ENCODE results near the gene MCU. TPM values are rescaled to one million over a fixed set of nuclear protein-coding genes. Genes with fewer than 3 reads are reported as not detected.

Gene MCU
- total and polyA plus RNA-seq, 2 of the 4 experiments (the other 2 are of a cell fraction) = 36.2 to 36.7 TPM

DNA sequence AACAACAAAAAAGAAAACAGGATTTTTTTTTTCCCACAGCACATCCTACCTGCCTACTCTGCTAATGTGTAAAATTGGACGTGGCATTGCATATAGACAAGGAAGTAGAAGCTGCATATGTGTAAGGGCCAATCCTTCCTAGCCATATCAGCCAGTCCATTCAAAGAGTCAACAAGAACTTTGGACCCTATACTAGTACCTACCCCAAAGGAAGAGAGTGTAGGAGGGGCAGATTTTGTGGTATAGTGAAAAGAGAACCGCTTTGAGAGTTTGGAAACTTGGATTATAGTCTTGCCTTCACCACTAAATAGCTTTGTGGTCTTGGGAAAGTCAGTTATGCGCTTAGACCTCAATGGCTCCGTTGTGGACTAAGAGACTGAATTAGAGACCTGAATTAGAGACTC lies 12.1 kb upstream of the MCU start:
- intact Hi-C loops (cut with micrococcal nuclease) = no loop called here
- H3K9ac ChIP-seq (ENCODE audit: low read depth, low read length) = no peak overlapping the region
- H2BK5ac ChIP-seq (ENCODE audit: low read depth, low read length, poor library complexity, severe bottlenecking) = no peak overlapping the region
- no peak overlapping the region for H4K8ac ChIP-seq (ENCODE audit: low read depth in 2 of 2, low read length in 2 of 2)
- H4K20me1 ChIP-seq (ENCODE audit: insufficient read depth, low read length) = no peaks in the 10 kb centered on the region; the same call in 1 of the 2 replicates
- no peak overlapping the region for H3K27ac ChIP-seq (ENCODE audit: insufficient read depth, low read length)
- H3K18ac ChIP-seq (ENCODE audit: low read depth, low read length) = no peak overlapping the region
- in situ Hi-C loops (cut with MboI; ENCODE audit: low sequenced_read_pairs) = no loop called here
- dilution Hi-C loops (cut with HindIII; ENCODE audit: low sequenced_read_pairs, unreplicated experiment) = no loop called here
- no peak overlapping the region for H4K91ac ChIP-seq (ENCODE audit: insufficient read depth, low read depth, low read length)
- ATAC-seq (ENCODE audit: low read depth) = no peak
- H3K79me1 ChIP-seq (ENCODE audit: low read depth in 1 of 2, low read length in 2 of 2) = no peaks in the 10 kb centered on the region; a peak in 1 of 4 replicates
- no peak for DNase-seq
- no TSS peak for BruUV-seq (replicated peaks)
- H3K36me3 ChIP-seq (ENCODE audit: control insufficient read depth, insufficient read depth, low read length) = no peaks in the 10 kb centered on the region
- H3K56ac ChIP-seq (ENCODE audit: extremely low read depth, insufficient read depth, low read length) = no peak overlapping the region
- H2BK120ac ChIP-seq (ENCODE audit: low read depth, low read length) = no peak overlapping the region
- no peak overlapping the region for H3K14ac ChIP-seq (replicated peaks; ENCODE audit: low read depth, low read length)
- no peak overlapping the region for H2AK9ac ChIP-seq (replicated peaks; ENCODE audit: low read depth, low read length, poor library complexity)
- no peak for TF ChIP-seq BHLHE40 (IDR thresholded peaks at IDR 0.05; ENCODE audit: low read depth, low read length)
- TF ChIP-seq, protein P1, sequence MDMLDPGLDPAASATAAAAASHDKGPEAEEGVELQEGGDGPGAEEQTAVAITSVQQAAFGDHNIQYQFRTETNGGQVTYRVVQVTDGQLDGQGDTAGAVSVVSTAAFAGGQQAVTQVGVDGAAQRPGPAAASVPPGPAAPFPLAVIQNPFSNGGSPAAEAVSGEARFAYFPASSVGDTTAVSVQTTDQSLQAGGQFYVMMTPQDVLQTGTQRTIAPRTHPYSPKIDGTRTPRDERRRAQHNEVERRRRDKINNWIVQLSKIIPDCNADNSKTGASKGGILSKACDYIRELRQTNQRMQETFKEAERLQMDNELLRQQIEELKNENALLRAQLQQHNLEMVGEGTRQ (IDR thresholded peaks at IDR 0.05; ENCODE audit: low read depth, low read length) = no peak
- no peak for TF ChIP-seq RCOR1 (IDR thresholded peaks at IDR 0.05; ENCODE audit: insufficient replicate concordance, low read length)
- TF ChIP-seq RFX5 (IDR thresholded peaks at IDR 0.05; ENCODE audit: low read depth, low read length) = no peak
- no peak for TF ChIP-seq MAZ (IDR thresholded peaks at IDR 0.05; ENCODE audit: borderline replicate concordance, low read depth, low read length)
- TF ChIP-seq CHD1 (IDR thresholded peaks at IDR 0.05; ENCODE audit: low read depth, low read length) = no peak
- TF ChIP-seq POLR2A (IDR thresholded peaks at IDR 0.05; ENCODE audit: low read depth, low read length) = no peak
- TF ChIP-seq, protein P2, sequence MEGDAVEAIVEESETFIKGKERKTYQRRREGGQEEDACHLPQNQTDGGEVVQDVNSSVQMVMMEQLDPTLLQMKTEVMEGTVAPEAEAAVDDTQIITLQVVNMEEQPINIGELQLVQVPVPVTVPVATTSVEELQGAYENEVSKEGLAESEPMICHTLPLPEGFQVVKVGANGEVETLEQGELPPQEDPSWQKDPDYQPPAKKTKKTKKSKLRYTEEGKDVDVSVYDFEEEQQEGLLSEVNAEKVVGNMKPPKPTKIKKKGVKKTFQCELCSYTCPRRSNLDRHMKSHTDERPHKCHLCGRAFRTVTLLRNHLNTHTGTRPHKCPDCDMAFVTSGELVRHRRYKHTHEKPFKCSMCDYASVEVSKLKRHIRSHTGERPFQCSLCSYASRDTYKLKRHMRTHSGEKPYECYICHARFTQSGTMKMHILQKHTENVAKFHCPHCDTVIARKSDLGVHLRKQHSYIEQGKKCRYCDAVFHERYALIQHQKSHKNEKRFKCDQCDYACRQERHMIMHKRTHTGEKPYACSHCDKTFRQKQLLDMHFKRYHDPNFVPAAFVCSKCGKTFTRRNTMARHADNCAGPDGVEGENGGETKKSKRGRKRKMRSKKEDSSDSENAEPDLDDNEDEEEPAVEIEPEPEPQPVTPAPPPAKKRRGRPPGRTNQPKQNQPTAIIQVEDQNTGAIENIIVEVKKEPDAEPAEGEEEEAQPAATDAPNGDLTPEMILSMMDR (conservative IDR thresholded peaks at IDR 0.05; ENCODE audit: low read depth, low read length) = no peak
- TF ChIP-seq, protein P3, sequence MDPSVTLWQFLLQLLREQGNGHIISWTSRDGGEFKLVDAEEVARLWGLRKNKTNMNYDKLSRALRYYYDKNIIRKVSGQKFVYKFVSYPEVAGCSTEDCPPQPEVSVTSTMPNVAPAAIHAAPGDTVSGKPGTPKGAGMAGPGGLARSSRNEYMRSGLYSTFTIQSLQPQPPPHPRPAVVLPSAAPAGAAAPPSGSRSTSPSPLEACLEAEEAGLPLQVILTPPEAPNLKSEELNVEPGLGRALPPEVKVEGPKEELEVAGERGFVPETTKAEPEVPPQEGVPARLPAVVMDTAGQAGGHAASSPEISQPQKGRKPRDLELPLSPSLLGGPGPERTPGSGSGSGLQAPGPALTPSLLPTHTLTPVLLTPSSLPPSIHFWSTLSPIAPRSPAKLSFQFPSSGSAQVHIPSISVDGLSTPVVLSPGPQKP (IDR thresholded peaks at IDR 0.05; ENCODE audit: borderline replicate concordance, low read depth, low read length) = no peak
- TF ChIP-seq CEBPB (IDR thresholded peaks at IDR 0.05; ENCODE audit: low read depth, low read length) = no peak
- TF ChIP-seq MXI1 (IDR thresholded peaks at IDR 0.05; ENCODE audit: borderline replicate concordance, low read depth, low read length) = no peak
- TF ChIP-seq FOS (IDR thresholded peaks at IDR 0.05; ENCODE audit: low read depth, low read length) = no peak
- TF ChIP-seq RAD21 (IDR thresholded peaks at IDR 0.05; ENCODE audit: low read length) = no peak
- TF ChIP-seq NFE2L2 (IDR thresholded peaks at IDR 0.05; ENCODE audit: low read depth, low read length) = no peak
- H3K4me2 ChIP-seq (ENCODE audit: low read depth, low read length) = no peak overlapping the region
- no peaks in the 10 kb centered on the region for H3K27me3 ChIP-seq (ENCODE audit: control insufficient read depth, insufficient read depth, low read length)
- H3K4me3 ChIP-seq (ENCODE audit: insufficient read depth, low read depth, low read length) = no peak overlapping the region
- H3K4ac ChIP-seq (ENCODE audit: low read depth, low read length) = no peak overlapping the region
- WGBS, 2 experiments (ENCODE audit: extremely low coverage in 2 of 2, insufficient read length in 1 of 2) = no CpG with 5 or more reads among the region's 4 CpGs
- H3K23ac ChIP-seq (ENCODE audit: low read depth, low read length) = no peak overlapping the region
- no peak overlapping the region for H2AFZ ChIP-seq (replicated peaks; ENCODE audit: low read length, poor library complexity)
- H4K5ac ChIP-seq (ENCODE audit: low read depth, low read length) = no peak overlapping the region
- ChIA-PET POLR2A (ENCODE audit: unreplicated experiment) (no interaction called here), CTCF (interaction anchor here (0.6 kb wide), 2 partner anchors 18 to 251 kb away, joined by 3 to 4 read pairs; no protein-coding TSS in a partner anchor)
- peaks cover 6% of the 10 kb centered on the region for H3K9me1 ChIP-seq (ENCODE audit: insufficient read depth, low read length)
- no peak overlapping the region for H2AK5ac ChIP-seq (ENCODE audit: low read depth, low read length)
- H3K4me1 ChIP-seq (ENCODE audit: control insufficient read depth, insufficient read depth, low read length) = peaks cover 4% of the 10 kb centered on the region
- H2BK15ac ChIP-seq (ENCODE audit: low read depth, low read length) = no peak overlapping the region
- no peaks in the 10 kb centered on the region for H3K9me3 ChIP-seq (ENCODE audit: control insufficient read depth, insufficient read depth, low read length)
- no peak overlapping the region for H2BK20ac ChIP-seq (ENCODE audit: low read depth, low read length)

Data from IMR-90 (cell line).